ENCODE data around the gene ABLIM1.

The ABLIM1 gene

GRCh38 chr10:114629824-114630730 is 28.0 kb downstream of the ABLIM1 start:
- DNase-seq, result peak in 1 of 2 experiments; percentile 32
- no peak for TF ChIP-seq GATA1 (IDR thresholded peaks at IDR 0.05; ENCODE audit: low read depth, low read length)
- no peak for TF ChIP-seq POLR2A (IDR thresholded peaks at IDR 0.05; ENCODE audit: low read length)

- TF ChIP-seq GATA1 (IDR thresholded peaks at IDR 0.05; ENCODE audit: low read depth, low read length) (no peak), POLR2A (IDR thresholded peaks at IDR 0.05; ENCODE audit: low read length) (no peak)
- DNase-seq, result no peak
These were observed 28.8 kb downstream of the ABLIM1 start for GRCh38 chr10:114629083-114629823.

DNA sequence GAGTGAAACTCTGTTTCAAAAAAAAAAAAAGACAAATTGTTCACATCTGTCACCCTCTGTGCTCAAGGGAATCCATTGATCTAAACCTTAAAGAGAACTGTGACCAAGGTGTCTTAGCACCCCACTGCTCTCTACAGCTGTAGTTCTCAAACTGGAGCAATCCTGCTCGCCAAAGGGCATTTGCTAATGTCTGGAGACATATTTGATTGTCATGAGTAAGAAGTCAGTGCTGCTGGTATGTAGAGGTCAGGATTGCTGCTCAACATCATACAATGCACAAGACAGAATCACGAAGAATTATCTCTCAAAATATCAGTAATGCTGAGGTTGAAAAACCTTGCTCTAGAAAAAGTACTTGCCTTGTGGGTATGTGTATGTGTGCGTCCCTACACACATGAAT is 30.0 kb downstream of the ABLIM1 start:
- no peak for TF ChIP-seq GATA1 (IDR thresholded peaks at IDR 0.05; ENCODE audit: low read depth, low read length)
- TF ChIP-seq POLR2A (IDR thresholded peaks at IDR 0.05; ENCODE audit: low read length), result no peak
- DNase-seq, result no peak

GRCh38 chr10:114626841-114627240 is 31.2 kb downstream of the ABLIM1 start:
- DNase-seq, result no peak
- no peak for TF ChIP-seq POLR2A (IDR thresholded peaks at IDR 0.05; ENCODE audit: low read length)
- no peak for TF ChIP-seq GATA1 (IDR thresholded peaks at IDR 0.05; ENCODE audit: low read depth, low read length)

DNA sequence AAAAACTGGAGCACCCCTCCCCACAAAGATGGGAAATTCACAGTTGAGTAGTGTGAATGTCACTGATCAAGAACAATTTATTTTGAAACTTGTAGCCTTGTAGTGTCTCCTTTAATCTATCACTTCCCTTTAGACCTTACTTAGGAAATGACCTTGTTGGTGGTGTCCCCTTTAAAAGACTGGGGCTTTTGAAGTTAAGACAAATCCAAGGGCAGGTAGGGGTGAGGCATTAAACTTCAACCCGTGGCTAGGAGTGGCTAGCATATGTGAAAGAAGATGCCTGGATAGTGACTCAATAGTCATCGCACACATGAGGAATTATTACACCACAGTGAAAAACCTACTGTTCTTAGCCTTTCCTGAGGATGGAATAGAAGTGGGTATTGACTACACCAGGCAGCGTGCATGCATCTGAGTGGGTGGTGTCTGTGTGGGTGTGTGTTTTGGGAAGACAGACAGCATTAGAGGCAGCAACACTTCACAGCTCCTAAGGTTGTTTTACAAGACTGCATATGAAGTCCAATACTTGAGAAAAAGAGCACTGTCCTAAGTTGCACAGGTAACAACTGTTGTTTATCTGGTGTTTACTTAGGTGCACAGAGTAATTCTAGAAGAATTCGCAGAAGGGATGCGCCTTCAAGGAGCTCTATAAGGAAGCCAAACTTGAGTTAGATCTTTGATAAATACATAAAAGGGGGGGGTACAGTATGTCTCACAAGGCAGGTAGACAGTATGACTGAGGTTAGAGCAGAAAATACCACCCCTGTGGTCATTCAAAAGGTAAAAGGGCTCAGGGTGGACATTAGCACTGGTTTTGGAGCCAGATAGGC is 32.9 kb downstream of the ABLIM1 start:
- TF ChIP-seq GATA1 (IDR thresholded peaks at IDR 0.05; ENCODE audit: low read depth, low read length), result no peak
- TF ChIP-seq POLR2A (IDR thresholded peaks at IDR 0.05; ENCODE audit: low read length), result no peak
- DNase-seq, result no peak

DNA sequence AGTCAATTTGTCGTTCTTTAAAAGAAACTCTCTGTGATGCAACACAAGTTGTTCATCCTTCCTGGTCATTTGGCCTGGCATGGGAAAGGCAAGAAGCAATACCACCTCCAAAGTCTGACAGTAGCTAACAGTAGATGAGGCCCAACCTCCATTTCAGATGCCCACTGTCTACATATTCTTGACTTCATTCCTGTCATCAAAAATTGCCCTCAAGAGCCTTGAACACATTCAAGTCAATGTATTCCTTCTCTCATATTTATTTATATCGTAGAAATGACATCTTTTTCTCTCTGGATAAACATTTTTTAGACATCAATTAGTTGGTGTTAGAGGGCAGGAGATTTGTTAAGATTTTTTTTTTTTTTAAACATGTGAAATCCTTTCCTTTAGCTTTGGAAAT is 33.7 kb downstream of the ABLIM1 start:
- TF ChIP-seq POLR2A (IDR thresholded peaks at IDR 0.05; ENCODE audit: low read length), result no peak
- DNase-seq, result no peak

DNA sequence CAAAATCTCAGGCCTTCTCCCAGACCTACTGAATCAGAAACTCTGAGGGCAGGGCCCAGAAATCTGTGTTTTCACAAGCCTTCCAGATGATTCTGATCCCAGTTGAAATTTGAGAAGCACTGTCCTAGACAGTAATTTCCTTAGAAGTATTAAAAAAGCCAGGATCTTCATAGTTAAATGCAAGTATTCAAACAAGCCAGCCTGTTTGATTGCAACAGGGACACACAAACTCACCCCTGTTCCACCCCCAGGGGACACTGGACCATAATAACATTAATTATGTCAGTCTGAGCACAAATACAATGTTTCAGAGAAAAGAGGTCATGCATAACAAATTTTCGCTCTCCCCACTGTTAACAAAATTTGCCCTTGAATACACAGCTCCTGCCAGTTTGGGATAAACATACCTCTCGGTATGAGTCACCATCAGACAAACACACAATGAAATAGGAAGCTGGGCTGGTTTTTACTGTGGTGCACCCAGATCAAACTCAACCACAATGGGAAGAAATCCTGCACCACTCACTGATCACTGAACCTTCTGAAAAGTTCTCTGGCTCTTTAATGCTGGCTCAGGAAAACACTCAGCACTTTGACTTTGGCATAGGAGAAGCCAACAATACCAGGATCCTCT is 34.3 kb downstream of the ABLIM1 start:
- no peak for DNase-seq
- no peak for TF ChIP-seq GATA1 (IDR thresholded peaks at IDR 0.05; ENCODE audit: low read depth, low read length)
- no peak for TF ChIP-seq POLR2A (IDR thresholded peaks at IDR 0.05; ENCODE audit: low read length)

- DNase-seq, result no peak
- TF ChIP-seq GATA1 (IDR thresholded peaks at IDR 0.05; ENCODE audit: low read depth, low read length) (no peak), POLR2A (IDR thresholded peaks at IDR 0.05; ENCODE audit: low read length) (no peak)
These were observed 34.9 kb downstream of the ABLIM1 start for GRCh38 chr10:114623155-114623554.

GRCh38 chr10:114618722-114619121 is 39.4 kb downstream of the ABLIM1 start:
- TF ChIP-seq POLR2A (IDR thresholded peaks at IDR 0.05; ENCODE audit: low read length) (no peak), GATA1 (IDR thresholded peaks at IDR 0.05; ENCODE audit: low read depth, low read length) (no peak)
- DNase-seq, result no peak

GRCh38 chr10:114616516-114616915 is 41.6 kb downstream of the ABLIM1 start:
- no peak for DNase-seq

GRCh38 chr10:114616103-114616502 is 42.0 kb downstream of the ABLIM1 start:
- no peak for TF ChIP-seq POLR2A (IDR thresholded peaks at IDR 0.05; ENCODE audit: low read length)
- no peak for TF ChIP-seq GATA1 (IDR thresholded peaks at IDR 0.05; ENCODE audit: low read depth, low read length)
- DNase-seq, result no peak

More at GRCh38 chr10:114616516-114616915, 41.6 kb downstream of the ABLIM1 start:
- no peak for TF ChIP-seq POLR2A (IDR thresholded peaks at IDR 0.05; ENCODE audit: low read length)
- TF ChIP-seq GATA1 (IDR thresholded peaks at IDR 0.05; ENCODE audit: low read depth, low read length), result no peak

GRCh38 chr10:114615600-114616007 is 42.5 kb downstream of the ABLIM1 start:
- DNase-seq, result no peak
- no peak for TF ChIP-seq POLR2A (IDR thresholded peaks at IDR 0.05; ENCODE audit: low read length)
- no peak for TF ChIP-seq GATA1 (IDR thresholded peaks at IDR 0.05; ENCODE audit: low read depth, low read length)

DNA sequence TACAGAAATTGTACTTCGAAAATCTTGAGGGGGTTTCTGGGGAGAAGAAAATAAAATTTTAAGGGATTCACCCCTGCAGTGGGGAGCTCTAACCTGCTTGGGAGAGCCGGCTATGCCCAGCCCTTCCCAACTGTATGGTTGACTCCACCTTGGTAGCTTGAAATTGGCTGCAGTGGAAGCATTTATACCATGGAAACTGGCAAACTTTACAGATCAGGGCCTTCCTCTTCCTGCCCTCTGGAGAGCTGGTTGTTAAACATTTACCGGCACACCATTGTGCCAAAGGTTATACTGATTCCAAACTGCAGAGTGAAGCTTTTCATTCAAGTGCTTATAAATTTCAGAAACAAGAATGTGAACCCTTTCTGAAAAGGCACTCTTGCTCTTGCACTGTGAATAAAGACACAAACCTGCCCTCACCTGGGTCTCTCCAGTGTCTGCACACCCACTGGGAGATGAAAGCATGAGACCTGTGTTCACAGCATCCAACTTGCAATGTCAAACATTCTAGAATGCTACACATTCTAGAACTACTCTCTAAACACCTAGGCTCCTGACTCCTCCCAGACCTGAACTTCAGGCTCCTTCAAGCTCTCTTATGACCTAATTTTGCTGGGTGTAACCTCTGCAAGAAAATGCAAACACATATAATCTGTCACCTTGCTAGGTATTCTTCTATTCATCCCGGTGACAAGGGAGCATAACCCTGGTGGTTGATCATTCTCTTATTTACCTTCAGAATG is 44.7 kb downstream of the ABLIM1 start:
- TF ChIP-seq GATA1 (IDR thresholded peaks at IDR 0.05; ENCODE audit: low read depth, low read length), result no peak
- TF ChIP-seq POLR2A (IDR thresholded peaks at IDR 0.05; ENCODE audit: low read length), result no peak
- no peak for DNase-seq

Data from erythroblast (primary cell).